Activated T-helper 1 cell treated with Interleukin-2 at 50 U/mL for 16 hours (primary cell): ENCODE data around the gene PDE8B.

ENCODE experiments used
- DNase-seq: peaks from one replicate; pipeline ENCODE4 v3.0.0-alpha.2; 2020; ENCODE audit warnings: low read depth

Gene PDE8B

DNA sequence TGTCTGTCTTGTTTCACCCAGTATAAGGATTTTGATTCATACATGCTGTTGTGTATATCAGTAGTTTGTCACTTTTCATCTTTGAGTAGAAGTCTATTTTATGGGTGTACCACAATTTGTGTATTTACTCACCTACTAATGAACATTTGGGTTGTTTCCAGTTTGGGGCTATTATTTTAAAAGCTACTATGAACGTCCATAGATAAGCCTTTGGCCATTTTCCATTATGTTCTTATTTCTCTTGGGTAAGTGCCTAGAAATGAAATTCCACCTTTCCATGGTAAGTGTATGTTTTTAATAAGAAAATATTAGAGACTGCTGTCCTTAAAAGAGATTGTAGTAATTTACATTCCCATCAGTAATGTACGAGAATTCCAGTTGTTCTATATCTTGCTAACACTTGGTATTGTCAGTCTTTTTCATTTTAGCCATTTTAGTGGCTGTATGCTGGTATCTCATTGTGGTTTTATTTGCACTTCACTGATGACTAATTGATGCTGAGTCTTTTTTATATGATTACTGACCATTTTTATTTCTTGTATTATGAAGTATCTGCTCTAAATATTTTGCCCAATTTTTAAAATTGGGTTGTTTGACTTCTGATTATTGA, 17.9 kb upstream of the PDE8B start:
- DNase-seq, result no peak

DNA sequence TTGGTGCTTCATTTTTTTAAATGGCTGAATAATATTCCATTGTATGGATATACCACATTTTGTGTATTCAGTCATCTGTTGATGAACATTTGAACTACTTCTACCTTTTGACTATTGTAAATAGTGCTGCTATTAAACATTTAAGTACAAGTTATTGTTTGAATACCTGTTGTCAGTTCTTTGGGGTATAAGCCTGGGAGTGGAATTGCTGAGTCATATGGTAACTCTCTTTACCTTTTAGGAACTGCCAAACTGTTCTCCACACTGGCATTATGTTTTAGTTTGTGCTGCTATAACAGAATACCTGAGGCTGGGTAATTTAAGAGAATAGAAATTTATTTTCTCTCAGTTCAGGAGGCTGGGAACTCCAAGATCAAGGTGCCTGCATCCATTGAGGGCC, 15.7 kb upstream of the PDE8B start:
- DNase-seq, result no peak

DNA sequence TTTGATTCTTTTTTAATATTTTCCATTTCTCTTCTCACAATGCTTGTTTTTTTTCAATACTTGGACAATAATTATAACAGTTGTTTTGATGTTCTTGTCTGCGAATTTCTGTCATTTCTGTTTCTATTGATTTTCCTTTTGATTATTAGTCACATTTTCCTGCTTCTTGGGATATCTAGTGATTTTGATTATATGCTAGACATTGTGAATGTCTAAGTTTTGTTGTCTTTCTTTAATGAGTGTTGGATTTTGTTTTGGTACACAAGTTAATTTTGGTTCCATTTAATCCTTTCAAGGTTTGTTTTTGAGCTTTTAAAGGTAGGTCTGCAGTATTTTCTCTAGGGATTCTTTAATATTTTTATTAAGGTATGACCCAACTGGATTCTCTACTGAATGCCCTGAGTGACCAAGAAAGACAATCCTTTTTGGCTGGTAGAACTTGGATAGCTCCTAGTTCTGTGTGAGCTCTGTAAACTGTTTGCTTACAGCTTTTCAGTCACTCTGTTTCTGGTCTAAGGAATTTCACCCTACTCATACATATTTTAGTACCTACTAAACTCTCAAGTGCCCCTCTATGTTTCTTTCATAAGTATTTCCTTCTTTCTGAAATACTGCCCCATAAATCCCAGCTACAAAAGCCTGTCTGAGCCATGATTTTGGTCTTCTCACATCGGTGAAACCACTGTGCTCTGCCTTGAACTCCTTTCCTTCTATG, 12.5 kb upstream of the PDE8B start:
- DNase-seq, result no peak

GRCh38 chr5:77200663-77201062, 9.8 kb upstream of the PDE8B start:
- DNase-seq, result no peak

- no peak for DNase-seq
These were observed 8.3 kb upstream of the PDE8B start for GRCh38 chr5:77202145-77202544.

DNA sequence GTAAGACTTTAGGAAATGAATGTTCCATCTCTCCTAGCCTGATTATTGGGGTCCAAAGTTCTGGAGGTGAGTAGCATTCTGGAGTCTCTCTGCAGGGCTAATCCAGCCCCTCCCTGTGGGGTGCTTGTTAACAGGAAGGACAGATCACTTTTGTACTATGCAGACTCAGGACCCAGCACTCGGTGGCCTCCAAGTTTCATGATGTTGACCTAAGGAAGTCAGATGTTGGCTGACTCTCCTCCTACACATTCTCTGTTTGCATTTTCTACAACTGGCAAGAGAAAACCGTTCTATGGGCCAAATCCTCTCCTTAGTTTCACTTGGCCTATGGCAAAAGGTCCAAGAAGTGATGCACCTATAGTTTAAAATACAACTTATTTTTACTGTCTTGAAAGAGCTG, 5.5 kb upstream of the PDE8B start:
- DNase-seq, result no peak

GRCh38 chr5:77208507-77209163, 1.8 kb upstream of the PDE8B start:
- DNase-seq, result no peak

DNA sequence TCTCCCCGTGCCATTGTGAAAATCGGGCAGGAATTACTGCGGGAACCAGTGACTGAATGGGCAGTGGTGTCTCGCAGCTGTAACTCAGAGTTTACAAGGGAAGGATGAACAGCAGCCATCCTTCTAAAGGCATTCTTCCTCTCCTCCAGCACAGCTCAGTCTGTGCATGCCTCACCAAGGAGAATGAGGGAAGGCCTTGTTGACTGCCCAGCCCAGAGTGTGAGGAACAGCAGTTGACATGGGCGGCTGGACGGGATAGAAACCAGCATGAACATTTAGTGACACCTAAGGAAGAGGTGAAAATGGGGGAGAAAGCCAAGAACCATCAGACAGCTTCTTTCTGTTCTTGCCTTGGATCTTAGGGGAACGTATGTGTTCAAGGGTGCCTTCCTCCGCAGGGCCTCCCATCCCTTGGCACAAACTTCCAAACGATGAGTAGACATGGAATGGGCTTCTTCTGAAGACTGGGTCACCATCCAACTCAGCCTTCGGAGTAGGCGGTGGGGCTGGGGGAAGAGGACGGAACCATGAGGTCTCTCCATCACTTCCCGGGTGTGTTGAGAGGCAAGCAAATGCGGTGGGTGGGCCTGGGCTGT, 887 bp upstream of the PDE8B start:
- no peak for DNase-seq

GRCh38 chr5:77210964-77211690, 647 bp downstream of the PDE8B start:
- no peak for DNase-seq

DNA sequence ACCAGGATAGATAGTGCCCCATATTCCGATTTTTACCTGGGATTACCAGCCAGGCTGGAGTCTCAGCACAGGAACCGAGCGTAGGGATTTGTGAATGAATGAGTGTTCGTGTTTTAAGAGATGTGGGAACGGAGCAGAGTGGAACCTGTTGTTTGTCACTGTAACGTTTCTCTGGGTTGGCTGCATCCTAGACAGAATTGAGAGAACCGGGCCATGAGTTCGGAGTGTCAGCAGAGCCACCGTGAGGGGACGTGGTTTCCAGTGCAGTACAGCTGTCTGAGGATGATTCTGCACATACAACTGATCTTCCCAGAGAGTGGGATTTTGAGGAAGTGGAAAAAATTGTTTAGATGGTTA, 1.2 kb downstream of the PDE8B start:
- DNase-seq, result no peak

- no peak for DNase-seq
These were observed 3.1 kb downstream of the PDE8B start for GRCh38 chr5:77213601-77214000.

- DNase-seq, result no peak
These were observed 3.7 kb downstream of the PDE8B start for GRCh38 chr5:77214151-77214550.

GRCh38 chr5:77218263-77218662, 7.8 kb downstream of the PDE8B start:
- no peak for DNase-seq

DNA sequence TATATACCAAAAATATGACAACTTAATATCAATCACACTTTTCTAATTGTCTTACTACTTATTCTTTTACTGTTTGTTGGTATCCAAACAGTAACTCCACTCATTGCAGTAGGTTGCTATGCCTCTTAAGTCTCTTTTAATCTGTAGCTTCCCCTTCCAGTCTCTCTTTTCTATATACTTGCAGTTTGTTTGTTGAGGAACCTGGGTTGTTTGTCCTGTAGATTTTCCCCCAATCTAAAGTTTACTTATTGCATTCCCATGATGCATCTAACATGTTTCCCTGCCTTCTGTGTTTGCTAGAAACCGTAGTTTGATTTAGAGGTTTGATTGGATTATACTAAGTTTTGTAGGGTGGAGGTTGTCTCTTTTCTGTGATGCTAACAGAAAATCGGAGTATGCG, 10.6 kb downstream of the PDE8B start:
- DNase-seq, result no peak

- no peak for DNase-seq
These were observed 12.2 kb downstream of the PDE8B start for GRCh38 chr5:77222722-77223121.

- no peak for DNase-seq
These were observed 13.2 kb downstream of the PDE8B start for GRCh38 chr5:77223653-77224052.

DNA sequence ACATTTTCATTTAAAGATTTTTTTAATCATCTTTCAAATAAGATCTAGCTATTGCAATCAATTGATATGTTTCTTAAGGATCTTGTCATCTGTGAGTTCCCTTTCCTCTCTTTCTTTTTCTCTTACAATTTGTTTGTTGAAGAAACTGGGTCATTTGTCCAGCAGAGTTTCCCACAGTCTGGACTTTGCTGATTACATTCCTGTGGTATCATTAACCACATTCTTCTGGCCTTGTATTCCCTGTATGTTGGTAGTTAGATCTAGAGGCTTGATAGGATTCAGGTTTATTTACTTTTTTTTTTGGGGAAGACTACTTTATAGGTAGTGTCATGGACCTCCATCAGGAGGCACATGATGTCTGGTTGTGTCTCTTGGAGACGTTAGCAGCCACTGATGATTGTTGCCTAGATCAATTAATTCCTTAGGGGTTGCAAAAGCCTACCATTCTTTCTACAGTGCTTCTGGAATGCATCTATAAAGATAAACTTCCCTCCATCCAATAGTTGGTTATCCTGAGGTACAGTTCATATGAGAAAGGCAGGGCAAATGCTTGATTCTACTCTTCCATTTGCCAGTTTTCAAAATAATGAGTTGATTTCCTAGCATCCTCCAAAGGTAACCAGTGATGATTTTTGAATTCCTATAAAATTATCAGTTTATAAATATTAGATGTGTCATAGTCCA, 14.3 kb downstream of the PDE8B start:
- no peak for DNase-seq

GRCh38 chr5:77225531-77225930, 15.1 kb downstream of the PDE8B start:
- no peak for DNase-seq

GRCh38 chr5:77229887-77230286, 19.4 kb downstream of the PDE8B start:
- no peak for DNase-seq

DNA sequence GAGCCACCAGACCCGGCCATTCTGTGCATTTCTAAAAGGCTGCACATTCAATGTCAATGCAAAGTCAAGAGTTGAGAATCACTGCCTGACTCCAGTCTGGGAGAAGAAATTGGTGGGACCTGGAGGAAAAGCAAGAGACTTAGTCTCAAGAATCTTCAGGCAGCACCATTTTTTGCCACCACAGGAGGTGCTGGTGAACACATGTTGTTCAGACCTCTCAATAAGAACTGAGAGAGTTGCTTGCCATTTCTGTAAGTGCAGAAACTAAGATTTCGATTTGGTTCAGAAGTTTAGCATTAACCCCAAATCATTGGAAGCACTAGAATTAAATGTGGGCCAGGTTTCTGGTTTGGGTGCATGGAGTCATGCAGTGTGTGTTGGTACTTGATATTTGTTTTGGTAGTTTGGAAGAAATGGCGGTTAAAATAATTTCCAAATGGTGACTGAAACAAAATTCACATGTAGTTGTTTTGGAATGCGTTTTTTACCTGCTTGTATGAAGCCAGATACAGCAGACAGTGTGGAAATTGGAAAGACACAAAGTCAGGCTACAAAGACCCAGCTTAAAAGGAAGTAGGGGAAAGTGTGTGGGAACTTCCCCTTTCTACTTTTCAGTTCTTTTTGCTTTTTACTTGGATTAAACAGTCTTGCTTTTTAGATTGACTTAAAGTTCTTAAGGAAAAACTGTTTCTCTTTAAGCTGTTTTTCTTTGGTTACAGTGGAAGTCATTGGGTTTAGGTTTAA, 20.4 kb downstream of the PDE8B start:
- DNase-seq, result no peak

DNA sequence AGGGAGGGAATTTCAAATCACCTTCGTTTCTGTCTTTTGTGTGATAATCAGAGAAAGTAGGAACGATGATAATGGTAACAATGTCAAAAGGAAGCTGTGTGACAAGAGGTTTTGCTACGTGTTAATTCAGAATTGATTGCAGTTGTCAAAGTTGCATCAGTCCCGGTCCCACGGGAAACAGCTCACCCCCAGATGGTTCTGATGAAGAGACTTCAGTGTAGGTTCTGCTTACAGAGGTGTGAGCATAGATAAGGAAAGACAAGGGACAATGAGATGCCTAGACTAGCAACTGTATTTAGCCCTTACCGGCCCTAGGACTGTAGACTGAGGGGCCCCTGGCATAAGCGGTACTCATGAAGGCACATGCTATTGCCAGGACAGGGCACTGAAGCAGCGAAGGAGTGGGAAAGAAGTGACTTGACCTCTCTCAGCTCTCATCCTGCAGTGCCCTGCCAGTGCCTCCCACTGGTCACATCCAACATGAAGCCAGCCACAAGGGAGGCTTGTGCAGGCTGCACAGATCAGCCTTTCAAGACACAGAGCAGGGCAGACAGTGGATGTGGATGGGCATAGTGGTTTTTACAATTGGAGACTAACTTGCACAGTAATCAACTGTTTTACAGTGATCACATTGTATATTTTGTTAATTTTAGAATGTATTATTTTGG, 21.1 kb downstream of the PDE8B start:
- DNase-seq, result no peak
